ENCODE data around the gene BBS4.

GRCh38 chr15:72766025-72766424 lies 80.0 kb downstream of the BBS4 start:
- TF ChIP-seq, protein P1, sequence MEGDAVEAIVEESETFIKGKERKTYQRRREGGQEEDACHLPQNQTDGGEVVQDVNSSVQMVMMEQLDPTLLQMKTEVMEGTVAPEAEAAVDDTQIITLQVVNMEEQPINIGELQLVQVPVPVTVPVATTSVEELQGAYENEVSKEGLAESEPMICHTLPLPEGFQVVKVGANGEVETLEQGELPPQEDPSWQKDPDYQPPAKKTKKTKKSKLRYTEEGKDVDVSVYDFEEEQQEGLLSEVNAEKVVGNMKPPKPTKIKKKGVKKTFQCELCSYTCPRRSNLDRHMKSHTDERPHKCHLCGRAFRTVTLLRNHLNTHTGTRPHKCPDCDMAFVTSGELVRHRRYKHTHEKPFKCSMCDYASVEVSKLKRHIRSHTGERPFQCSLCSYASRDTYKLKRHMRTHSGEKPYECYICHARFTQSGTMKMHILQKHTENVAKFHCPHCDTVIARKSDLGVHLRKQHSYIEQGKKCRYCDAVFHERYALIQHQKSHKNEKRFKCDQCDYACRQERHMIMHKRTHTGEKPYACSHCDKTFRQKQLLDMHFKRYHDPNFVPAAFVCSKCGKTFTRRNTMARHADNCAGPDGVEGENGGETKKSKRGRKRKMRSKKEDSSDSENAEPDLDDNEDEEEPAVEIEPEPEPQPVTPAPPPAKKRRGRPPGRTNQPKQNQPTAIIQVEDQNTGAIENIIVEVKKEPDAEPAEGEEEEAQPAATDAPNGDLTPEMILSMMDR (IDR thresholded peaks at IDR 0.05) = no peak
- no peak for TF ChIP-seq POLR2A (IDR thresholded peaks at IDR 0.05)
